GM19035 (cell line): Measurements from ENCODE around the gene CALCA.

Source experiments
- ATAC-seq: cut with Tn5 transposase; IDR thresholded peaks from one replicate; pipeline ENCODE4 v1.9.1; 2021; ENCODE audit not compliant: unreplicated experiment

CALCA gene

DNA sequence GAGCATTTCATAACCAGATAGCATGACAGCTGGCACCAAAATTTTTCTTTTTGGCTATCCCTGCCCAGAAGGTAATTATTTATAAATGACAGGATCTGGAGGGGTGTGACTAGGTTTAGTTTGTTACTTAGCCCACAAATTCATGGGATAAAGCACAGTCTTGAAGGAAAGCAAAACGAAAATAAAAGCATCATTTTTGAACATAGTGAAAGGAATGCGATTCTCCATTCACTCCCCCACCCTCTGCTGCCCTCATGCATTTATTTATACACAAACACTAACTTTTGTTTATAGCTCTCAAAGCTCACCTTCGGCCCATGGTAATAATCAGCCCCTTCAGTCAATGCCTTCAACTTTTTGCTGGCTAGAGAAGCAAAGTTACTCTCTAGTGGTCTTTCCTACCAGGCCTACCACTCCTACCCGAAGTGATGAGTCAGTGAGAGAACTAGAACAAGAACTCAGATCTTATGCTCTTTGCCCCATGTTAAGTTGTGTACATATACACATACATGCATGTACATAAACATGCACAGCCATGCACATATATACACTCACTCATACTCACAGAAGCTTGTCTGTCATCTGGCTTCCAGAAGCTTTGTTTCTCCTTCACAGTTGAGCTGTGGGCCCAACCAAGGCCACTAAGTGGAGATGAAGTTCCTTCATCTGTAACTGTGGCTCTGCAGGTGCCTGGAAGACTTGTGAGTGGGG, 22.6 kb downstream of the CALCA start:
- ATAC-seq = no peak

DNA sequence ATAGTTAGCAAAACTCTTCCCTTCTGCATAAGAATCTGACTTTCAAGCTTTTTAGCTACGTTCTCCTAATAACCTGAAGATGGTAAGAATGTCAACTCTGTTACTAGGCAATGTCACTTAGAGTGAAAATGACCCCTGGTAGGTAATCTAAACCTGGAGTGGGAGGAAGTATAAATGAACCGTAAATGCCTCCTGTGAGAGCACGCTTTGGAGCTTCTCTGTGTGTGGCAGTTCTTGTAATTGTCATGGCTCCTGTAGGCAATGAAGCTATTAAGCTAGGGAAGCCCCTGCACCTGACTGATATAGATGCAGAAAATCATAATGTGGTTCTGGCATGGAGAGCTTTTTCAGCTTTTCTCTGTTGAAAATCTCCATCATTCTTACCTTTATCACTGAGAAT, 29.4 kb downstream of the CALCA start:
- no peak for ATAC-seq

DNA sequence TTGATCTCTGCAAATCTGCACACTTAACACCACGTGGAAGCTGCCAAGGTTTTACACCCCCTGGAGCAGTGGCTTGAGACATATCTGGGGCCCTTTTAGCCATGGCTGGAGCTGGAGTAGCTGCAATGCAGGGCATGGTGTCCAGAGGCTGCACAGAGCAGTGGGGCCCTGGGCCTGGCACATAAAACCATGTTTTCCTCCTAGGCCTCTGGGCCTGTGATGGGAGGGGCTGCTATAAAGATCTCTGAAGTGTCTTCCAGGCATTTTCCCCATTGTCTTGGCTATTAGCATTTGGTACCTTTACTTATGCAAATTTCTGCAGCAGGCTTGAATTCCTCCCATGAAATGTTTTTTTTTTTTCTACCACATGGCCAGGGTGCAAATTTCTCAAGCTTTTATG, 33.2 kb downstream of the CALCA start:
- ATAC-seq = no peak

DNA sequence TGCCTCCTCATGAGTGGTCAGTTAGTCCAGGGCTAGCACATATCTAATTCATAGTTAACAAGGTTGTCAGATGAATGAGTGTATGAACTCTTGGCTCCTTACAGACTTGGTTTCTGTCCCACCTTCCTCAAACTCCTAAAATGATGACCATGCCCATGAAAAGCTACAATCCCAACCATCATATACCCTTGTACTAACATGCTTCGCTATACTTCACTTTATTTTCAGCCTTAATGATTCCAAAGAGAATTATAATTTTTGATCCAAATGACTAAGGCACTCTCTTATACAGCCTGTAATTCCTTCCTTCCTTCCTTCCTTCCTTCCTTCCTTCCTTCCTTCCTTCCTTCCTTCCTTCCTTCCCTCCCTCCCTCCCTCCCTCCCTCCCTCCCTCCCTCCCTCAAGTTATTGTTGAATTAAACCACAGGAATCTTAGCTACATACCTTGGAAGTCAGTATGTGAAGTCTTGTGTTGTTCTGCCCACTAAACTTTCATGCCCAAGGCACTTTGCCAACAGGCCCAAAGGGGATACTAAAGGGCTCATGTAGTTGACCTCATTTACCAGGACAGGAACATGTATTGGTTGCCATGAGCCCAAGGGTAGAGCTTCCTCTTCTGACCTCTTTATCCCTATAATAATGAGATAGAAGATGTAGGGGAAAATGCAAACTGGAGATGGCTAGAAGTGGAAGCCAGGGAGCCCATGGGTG, 37.4 kb downstream of the CALCA start:
- no peak for ATAC-seq

DNA sequence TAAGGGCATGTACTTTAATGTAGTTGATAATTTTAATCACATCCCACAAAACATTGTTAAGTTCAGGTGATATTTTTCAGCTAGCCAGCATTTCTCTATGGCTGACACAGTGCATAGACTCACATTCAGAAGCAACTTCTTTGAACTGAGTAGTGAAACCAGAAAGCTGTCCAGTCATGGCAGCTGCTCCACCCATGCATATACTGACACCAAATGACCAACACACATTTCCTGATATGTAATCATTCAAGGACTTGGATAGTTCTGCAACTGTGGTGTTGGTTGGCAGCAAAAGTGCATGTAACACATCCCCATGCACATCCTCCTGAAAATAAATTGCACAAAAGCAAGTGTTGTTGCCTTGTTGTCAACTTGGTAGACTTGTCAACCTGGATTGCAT, 39.7 kb downstream of the CALCA start:
- no peak for ATAC-seq

DNA sequence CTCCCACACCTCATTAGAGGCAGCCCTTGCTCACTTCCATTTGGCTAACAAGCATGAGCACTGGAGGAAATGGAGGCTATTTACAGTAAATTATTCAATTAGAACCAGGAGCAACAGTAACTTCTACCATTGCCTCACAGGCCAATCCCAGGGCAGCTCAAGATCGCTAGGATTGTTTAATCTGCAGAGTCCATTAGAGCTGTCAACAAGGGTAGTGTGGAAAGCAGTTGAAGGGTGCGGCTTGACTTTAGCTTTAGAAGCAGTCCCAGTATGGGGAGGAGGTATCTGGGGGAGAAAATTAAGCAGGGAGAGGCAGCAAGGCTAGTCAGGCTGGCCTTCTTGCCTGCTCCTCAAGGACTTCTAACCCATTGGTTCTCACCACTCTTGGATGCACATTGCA, 41.8 kb downstream of the CALCA start:
- ATAC-seq = no peak

DNA sequence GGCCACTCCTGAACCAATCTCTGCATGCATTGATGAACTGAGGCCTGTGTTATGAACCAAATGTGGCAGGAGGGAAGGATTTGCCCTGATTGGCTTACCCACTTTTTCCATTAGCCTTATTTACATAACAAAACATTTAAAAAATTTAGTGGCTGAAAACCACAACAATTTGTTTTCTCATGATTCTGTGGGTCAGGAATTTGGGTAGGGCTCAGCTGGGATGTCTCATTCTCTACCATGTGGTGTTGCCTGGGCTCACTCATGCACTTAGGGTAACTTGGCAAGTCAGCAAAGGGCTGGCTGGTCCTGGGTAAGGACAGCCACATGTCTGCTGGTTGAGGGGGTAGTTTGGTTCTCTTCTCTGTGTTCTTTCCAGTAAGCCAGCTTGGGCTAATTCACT, 45.0 kb downstream of the CALCA start:
- no peak for ATAC-seq

DNA sequence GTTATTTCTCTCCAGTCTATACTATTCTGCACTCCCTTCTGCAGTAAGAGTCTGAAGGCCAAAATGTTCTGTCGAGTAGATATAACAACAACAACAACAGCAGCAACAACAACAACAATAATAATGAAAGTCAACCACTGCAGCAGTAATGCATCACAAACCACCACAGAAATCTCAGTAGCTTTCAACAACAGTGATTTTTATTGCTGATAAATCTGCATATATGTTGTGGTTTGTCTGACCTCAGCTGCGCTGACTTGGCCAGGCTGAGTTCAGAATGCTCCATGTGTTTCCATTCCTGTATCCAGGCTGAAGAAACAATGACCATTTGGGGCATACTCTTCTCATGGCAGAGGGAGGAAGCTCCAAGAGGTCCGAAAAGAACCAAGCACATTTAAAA, 47.8 kb downstream of the CALCA start:
- ATAC-seq = no peak
